H1 (cell line): ENCODE data around the gene ATP10D. TPM values are rescaled to one million over a fixed set of nuclear protein-coding genes. Genes with fewer than 3 reads are reported as not detected.

Experiments
- CTCF ChIA-PET: fragments of 300-600 bp; sonication (Branson Sonifier 250); formaldehyde crosslinking; loops from one replicate; lab custom pipeline; 2021; ENCODE audit not compliant: partially characterized antibody; lab: Charles Lee
- POLR2A ChIA-PET: fragments of 300-600 bp; sonication (Branson Sonifier 250); formaldehyde crosslinking; loops from one replicate; lab custom pipeline; 2021; ENCODE audit warnings: inconsistent platforms; ENCODE audit not compliant: partially characterized antibody; lab: Charles Lee
- DNase-seq, 2 experiments: peaks; one replicate each; pipeline versions ENCODE4 v3.0.0 to v3.0.0-alpha.2; 2010 to 2022; ENCODE audit warnings: low spot score in 2 of 2, low read depth in 1 of 2, mixed read lengths in 1 of 2
- FAIRE-seq: peaks from 2 replicates; lab custom pipeline; 2011; peaks lifted over from hg19 to GRCh38; lab: Jason Lieb, UNC
- H2AFZ ChIP-seq: 2 replicates; pipeline ENCODE4 v1.8.1; 2012; ENCODE audit warnings: low read length, inconsistent platforms
- H2AK5ac ChIP-seq: 2 replicates; pipeline ENCODE4 v1.6.1; 2013; ENCODE audit warnings: low read depth, low read length
- H2BK120ac ChIP-seq: replicated peaks from 2 replicates; pipeline ENCODE3; 2013; ENCODE audit warnings: low read depth, low read length, inconsistent platforms
- H2BK12ac ChIP-seq: 2 replicates; pipeline ENCODE4 v1.6.1; 2013; ENCODE audit warnings: low read depth, low read length
- H2BK15ac ChIP-seq: 2 replicates; pipeline ENCODE4 v1.6.1; 2013; ENCODE audit warnings: low read length
- H2BK20ac ChIP-seq: 2 replicates; pipeline ENCODE4 v1.6.1; 2013; ENCODE audit warnings: low read length
- H2BK5ac ChIP-seq: 2 replicates; pipeline ENCODE4 v1.6.1; 2013; ENCODE audit warnings: low read depth, low read length
- H3K14ac ChIP-seq: 2 replicates; pipeline ENCODE4 v1.6.1; 2013; ENCODE audit warnings: inconsistent platforms; ENCODE audit not compliant: insufficient read length
- H3K18ac ChIP-seq: 2 replicates; pipeline ENCODE4 v1.6.1; 2013; ENCODE audit warnings: low read length; ENCODE audit errors: extremely low read depth
- H3K23ac ChIP-seq: 2 replicates; pipeline ENCODE4 v1.6.1; 2013; ENCODE audit warnings: inconsistent platforms; ENCODE audit not compliant: insufficient read length
- H3K23me2 ChIP-seq: 2 replicates; pipeline ENCODE4 v1.6.1; 2013; ENCODE audit warnings: low read depth, low read length
- H3K27ac ChIP-seq: 2 replicates; pipeline ENCODE4 v1.6.1; 2011; ENCODE audit warnings: low read depth, low read length, inconsistent platforms
- H3K27me3 ChIP-seq, 4 experiments: replicated peaks in 1 of 4; 1 replicate in 1 of 4; 2 replicates in 3 of 4; pipeline versions ENCODE4 v1.6.1 to v1.8.1; 2011 to 2013; ENCODE audit warnings: low read length in 3 of 4, mild to moderate bottlenecking in 3 of 4, inconsistent platforms in 2 of 4, mixed read lengths in 2 of 4, moderate library complexity in 1 of 4; ENCODE audit not compliant: control insufficient read depth in 3 of 4, insufficient read depth in 3 of 4; ENCODE audit errors: extremely low read depth in 1 of 4
- H3K36me3 ChIP-seq, 4 experiments: 2 replicates each; pipeline versions ENCODE4 v1.6.1 to v1.8.1; 2011 to 2013; ENCODE audit warnings: mild to moderate bottlenecking in 4 of 4, low read length in 3 of 4, moderate library complexity in 2 of 4, control low read depth in 1 of 4, inconsistent platforms in 1 of 4; ENCODE audit not compliant: insufficient read depth in 4 of 4, control insufficient read depth in 2 of 4
- H3K4ac ChIP-seq: replicated peaks from 2 replicates; pipeline ENCODE3; 2013; ENCODE audit warnings: low read length, low read depth, mixed read lengths, inconsistent platforms; ENCODE audit not compliant: insufficient read length
- H3K4me1 ChIP-seq, 4 experiments: replicated peaks in 1 of 4; 1 replicate in 1 of 4; 2 replicates in 3 of 4; pipeline versions ENCODE4 v1.6.1 to v1.8.1; 2011 to 2013; ENCODE audit warnings: low read length in 3 of 4, inconsistent platforms in 2 of 4, mixed read lengths in 1 of 4; ENCODE audit not compliant: insufficient read depth in 4 of 4, control insufficient read depth in 3 of 4
- H3K4me2 ChIP-seq, 2 experiments: 2 replicates each; pipeline versions ENCODE4 v1.6.1 to v1.8.1; 2011 to 2013; ENCODE audit warnings: low read depth in 2 of 2, low read length in 2 of 2, control low read depth in 1 of 2, inconsistent platforms in 1 of 2, mild to moderate bottlenecking in 1 of 2; ENCODE audit not compliant: insufficient read depth in 1 of 2
- H3K4me3 ChIP-seq, 4 experiments: fragments of 200-600, 300-600 bp in 1 of 4; sonication (generic), shearing (Covaris generic), sonication (Bioruptor Twin) in 1 of 4; 2 replicates each; pipeline versions ENCODE4 v1.5.1 to v1.8.1; 2011 to 2016; ENCODE audit warnings: low read length in 4 of 4, low read depth in 3 of 4, control low read depth in 2 of 4, inconsistent platforms in 2 of 4, mild to moderate bottlenecking in 2 of 4, mixed read lengths in 1 of 4, moderate library complexity in 1 of 4; ENCODE audit not compliant: insufficient read depth in 2 of 4; ENCODE audit errors: extremely low read depth in 1 of 4
- H3K56ac ChIP-seq: replicated peaks from 2 replicates; pipeline ENCODE3; 2013; ENCODE audit warnings: low read depth, mild to moderate bottlenecking, mixed read lengths, low read length, inconsistent platforms; ENCODE audit not compliant: insufficient read length
- H3K79me1 ChIP-seq: 2 replicates; pipeline ENCODE4 v1.6.1; 2013; ENCODE audit warnings: low read depth, low read length, control low read depth
- H3K79me2 ChIP-seq, 2 experiments: 2 replicates each; pipeline versions ENCODE4 v1.6.1 to v1.8.1; 2012 to 2013; ENCODE audit warnings: low read length in 2 of 2, mild to moderate bottlenecking in 2 of 2, inconsistent platforms in 1 of 2; ENCODE audit not compliant: insufficient read depth in 2 of 2, control insufficient read depth in 1 of 2
- H3K9ac ChIP-seq, 4 experiments: replicated peaks in 1 of 4; 1 replicate in 1 of 4; 2 replicates in 3 of 4; pipeline versions ENCODE4 v1.6.1 to v1.8.1; 2011 to 2013; ENCODE audit warnings: low read depth in 3 of 4, low read length in 3 of 4, control low read depth in 2 of 4, mild to moderate bottlenecking in 2 of 4, moderate library complexity in 2 of 4, inconsistent platforms in 1 of 4; ENCODE audit errors: extremely low read depth in 1 of 4
- H3K9me3 ChIP-seq, 2 experiments: 2 replicates each; pipeline versions ENCODE4 v1.6.1 to v1.8.1; 2012 to 2013; ENCODE audit warnings: mild to moderate bottlenecking in 2 of 2, moderate library complexity in 2 of 2, control low read depth in 1 of 2, inconsistent platforms in 1 of 2, low read depth in 1 of 2, low read length in 1 of 2, mixed read lengths in 1 of 2; ENCODE audit not compliant: insufficient read depth in 2 of 2
- H4K20me1 ChIP-seq, 2 experiments: replicated peaks in 1 of 2; 2 replicates each; pipeline versions ENCODE3 to v1.8.1; 2011 to 2013; ENCODE audit warnings: inconsistent platforms in 2 of 2, low read length in 2 of 2, mild to moderate bottlenecking in 1 of 2; ENCODE audit not compliant: insufficient read depth in 2 of 2, control insufficient read depth in 1 of 2
- H4K5ac ChIP-seq: 2 replicates; pipeline ENCODE4 v1.6.1; 2013; ENCODE audit warnings: low read length, low read depth, mixed read lengths, inconsistent platforms; ENCODE audit not compliant: insufficient read length
- H4K8ac ChIP-seq: 2 replicates; pipeline ENCODE4 v1.8.0; 2013; ENCODE audit warnings: mild to moderate bottlenecking, moderate library complexity, low read length, inconsistent platforms; ENCODE audit not compliant: insufficient read depth; ENCODE audit errors: extremely low read depth
- H4K91ac ChIP-seq: replicated peaks from 2 replicates; pipeline ENCODE3; 2013; ENCODE audit warnings: low read length, mixed read lengths, inconsistent platforms; ENCODE audit not compliant: insufficient read length
- ATF2 ChIP-seq: IDR thresholded peaks from 2 replicates; pipeline ENCODE4 v1.6.1; 2012; ENCODE audit warnings: low read length, inconsistent platforms
- JUN ChIP-seq: IDR thresholded peaks from 2 replicates; pipeline ENCODE4 v1.6.1; 2011; ENCODE audit warnings: low read depth, mild to moderate bottlenecking, improper control_type of control experiment, low read length
- POLR2AphosphoS5 ChIP-seq: IDR thresholded peaks from 2 replicates; pipeline ENCODE4 v1.6.1; 2011; ENCODE audit warnings: low read depth, low read length
- SIN3A ChIP-seq, 2 experiments: IDR thresholded peaks in 1 of 2; conservative IDR thresholded peaks in 1 of 2; 2 replicates each; pipeline ENCODE4 v1.6.1; 2011 to 2012; ENCODE audit warnings: low read length in 2 of 2, improper control_type of control experiment in 1 of 2, low read depth in 1 of 2, mild to moderate bottlenecking in 1 of 2
- SIRT6 ChIP-seq: IDR thresholded peaks from one replicate; pipeline ENCODE4 v1.7.1; 2012; ENCODE audit warnings: low read length, inconsistent platforms
- SP4 ChIP-seq: IDR thresholded peaks from 2 replicates; pipeline ENCODE4 v1.6.1; 2012; ENCODE audit warnings: low read length, inconsistent platforms
- TCF12 ChIP-seq: IDR thresholded peaks from 2 replicates; pipeline ENCODE4 v1.6.1; 2011; ENCODE audit warnings: low read depth, mild to moderate bottlenecking, low read length
- TEAD4 ChIP-seq: IDR thresholded peaks from 2 replicates; pipeline ENCODE4 v1.6.1; 2012; ENCODE audit warnings: low read depth, low read length, inconsistent platforms, mixed read lengths
- YY1 ChIP-seq: IDR thresholded peaks from 2 replicates; pipeline ENCODE4 v1.6.1; 2011; ENCODE audit warnings: low read depth, mild to moderate bottlenecking, low read length
- WGBS, 2 experiments: shearing (Covaris generic) in 1 of 2; methylation state at CpG; one replicate each; pipeline versions ENCODE4 v1.1.6 to v1.1.7; 2013 to 2015; ENCODE audit warnings: low lambda C conversion rate in 2 of 2, mixed read lengths in 2 of 2, inconsistent platforms in 1 of 2, low coverage in 1 of 2, missing lambda C conversion rate in 1 of 2; ENCODE audit not compliant: insufficient replicate concordance in 2 of 2, insufficient coverage in 1 of 2, insufficient read length in 1 of 2; ENCODE audit errors: extremely low coverage in 1 of 2, missing lambda C conversion rate in 1 of 2; 5-methylcytosine and 5-hydroxymethylcytosine counted together
- polyA plus RNA-seq, 7 experiments: library from polyadenylated mRNA; depleted of rRNA in 3 of 7; stranded (reverse) in 5 of 7; unstranded in 2 of 7; fragments of >200 nt in 5 of 7; fragments of 200-250 nt in 2 of 7; gene quantifications; 1 replicate in 5 of 7; 2 replicates in 1 of 7; 4 replicates in 1 of 7; pipeline versions ENCODE4 v1.2.1 to v1.2.3, GENCODE V29; 2011 to 2013; ENCODE audit warnings: missing spikeins in 2 of 7, mixed read lengths in 2 of 7
- total RNA-seq: library from RNA; stranded (reverse); fragmentation: NEBNext Ultra II Directional; extraction: Animal tissue kit (Norgen Biotek cat#: 25700); gene quantifications from 2 replicates; pipeline ENCODE4 v1.2.1, GENCODE V29; 2021

Gene ATP10D
- total and polyA plus RNA-seq, 2 of the 8 experiments (the other 6 are each of a cell fraction or from before 2014, with no cell fraction given) = 2.9 to 5.9 TPM

- POLR2A ChIA-PET = interaction anchor here (1.3 kb wide), 1 partner anchor 11 kb away, joined by 3 read pairs; no protein-coding TSS in a partner anchor
- no peak for TF ChIP-seq SIRT6
- TF ChIP-seq TEAD4 = no peak
- TF ChIP-seq JUN = no peak
- no peak for TF ChIP-seq POLR2AphosphoS5
- no peak for TF ChIP-seq ATF2
- TF ChIP-seq YY1 = no peak
- TF ChIP-seq SIN3A (conservative IDR thresholded peaks at IDR 0.05 in 1 of 2, IDR thresholded peaks at IDR 0.05 in 1 of 2; ENCODE audit: low read depth in 1 of 2, low read length in 2 of 2) = no peak
- no peak for TF ChIP-seq TCF12
- TF ChIP-seq SP4 = no peak
Observed at GRCh38 chr4:47505147-47505546, 20.1 kb downstream of the ATP10D start.

More at GRCh38 chr4:47505147-47505546, 20.1 kb downstream of the ATP10D start:
- no peak for DNase-seq
- H3K4me1 ChIP-seq = peaks cover 0 to 5% (median 0%) of the 10 kb centered on the region in 4 experiments; a peak in 1 of 7 replicates
- H3K36me3 ChIP-seq = no peaks in the 10 kb centered on the region
- no peak overlapping the region for H3K4ac ChIP-seq
- H4K8ac ChIP-seq = no peak overlapping the region
- no peak overlapping the region for H3K18ac ChIP-seq
- H2BK15ac ChIP-seq = no peak overlapping the region
- H2BK120ac ChIP-seq = no peak overlapping the region
- H3K9ac ChIP-seq = no peak overlapping the region
- no peak overlapping the region for H3K27ac ChIP-seq
- H3K23me2 ChIP-seq = no peaks in the 10 kb centered on the region; the same call in 1 of the 2 replicates
- H4K5ac ChIP-seq = no peak overlapping the region
- no peak overlapping the region for H3K14ac ChIP-seq
- no peak overlapping the region for H4K91ac ChIP-seq
- H4K20me1 ChIP-seq = no peaks in the 10 kb centered on the region
- no peak overlapping the region for H3K4me2 ChIP-seq
- no peaks in the 10 kb centered on the region for H3K79me2 ChIP-seq
- no peak for FAIRE-seq
- H3K27me3 ChIP-seq = peaks cover 0 to 1% (median 0%) of the 10 kb centered on the region in 4 experiments; a peak in 1 of 7 replicates
- no peak overlapping the region for H3K23ac ChIP-seq
- no peak overlapping the region for H3K4me3 ChIP-seq
- no peak overlapping the region for H2AFZ ChIP-seq
- CTCF ChIA-PET = no interaction called here
- H2AK5ac ChIP-seq = no peak overlapping the region
- H3K9me3 ChIP-seq = no peaks in the 10 kb centered on the region
- H3K79me1 ChIP-seq = no peaks in the 10 kb centered on the region
- 93% methylated on average over 3 of the region's 3 CpGs; no CpG with 5 or more reads in 1 of the 2 experiments for WGBS, 2 experiments
- no peak overlapping the region for H3K56ac ChIP-seq
- no peak overlapping the region for H2BK12ac ChIP-seq
- H2BK20ac ChIP-seq = no peak overlapping the region
- no peak overlapping the region for H2BK5ac ChIP-seq
